ENCODE data around the gene OR7C1. TPM values are rescaled to one million over a fixed set of nuclear protein-coding genes. Genes with fewer than 3 reads are reported as not detected.
"Not testable (repeated sequence)": the region's sequence is repeated elsewhere in the genome, so short reads cannot be mapped to it uniquely, and the experiment has no call there.

OR7C1 gene
- total RNA-seq, 6 donors from 2014 or later = not detected

- Histone ChIP-seq H3K4me3 (no peak overlapping the region), H3K36me3 (peaks cover 0 to 6% (median 0%) of the 10 kb centered on the region in 4 donors), H3K4me1 (peaks cover 0 to 15% (median 3%) of the 10 kb centered on the region in 4 donors), H3K9me3 (no peaks in the 10 kb centered on the region), H3K27me3 (no peaks in the 10 kb centered on the region), H3K27ac (no peak overlapping the region)
- TF ChIP-seq POLR2AphosphoS5 (IDR thresholded peaks at IDR 0.05) = no peak
- TF ChIP-seq CTCF (IDR thresholded peaks at IDR 0.05) = no peak
- TF ChIP-seq POLR2A (IDR thresholded peaks at IDR 0.05) = no peak
- no peak for TF ChIP-seq EP300 (IDR thresholded peaks at IDR 0.05)
- WGBS, 2 donors = 89 to 95% methylated on average over 7 to 8 of the region's 10 CpGs
- DNase-seq = no peak
- no peak for ATAC-seq (ENCODE audit: low FRiP score in 2 of 2)
Measured at GRCh38 chr19:14774373-14774772, 60.6 kb downstream of the OR7C1 start.

GRCh38 chr19:14773722-14774121, 61.3 kb downstream of the OR7C1 start:
- ATAC-seq (ENCODE audit: low FRiP score in 2 of 2); H3K27ac ChIP-seq; H3K4me3 ChIP-seq; H3K27me3 ChIP-seq; H3K9me3 ChIP-seq; DNase-seq; H3K36me3 ChIP-seq: not testable (repeated sequence)
- H3K4me1 ChIP-seq = peaks cover 0 to 15% (median 3%) of the 10 kb centered on the region in 4 donors
- 72 to 89% methylated on average over 8 to 9 of the region's 9 CpGs for WGBS, 2 donors

- Histone ChIP-seq H3K36me3 (peaks cover 0 to 6% (median 0%) of the 10 kb centered on the region in 4 donors), H3K27me3 (no peaks in the 10 kb centered on the region), H3K9me3 (no peaks in the 10 kb centered on the region), H3K4me3 (no peak overlapping the region), H3K27ac (no peak overlapping the region), H3K4me1 (peaks cover 0 to 15% (median 3%) of the 10 kb centered on the region in 4 donors)
- WGBS, 2 donors = 91 to 92% methylated on average over 7 of the region's 7 CpGs
- DNase-seq = no peak
- TF ChIP-seq POLR2A (IDR thresholded peaks at IDR 0.05) (no peak), EP300 (IDR thresholded peaks at IDR 0.05) (no peak), POLR2AphosphoS5 (IDR thresholded peaks at IDR 0.05) (no peak), CTCF (IDR thresholded peaks at IDR 0.05) (no peak)
- ATAC-seq (ENCODE audit: low FRiP score in 2 of 2) = no peak
Measured at GRCh38 chr19:14772995-14773394, 62.0 kb downstream of the OR7C1 start.

GRCh38 chr19:14772467-14772866, 62.5 kb downstream of the OR7C1 start:
- TF ChIP-seq POLR2A (IDR thresholded peaks at IDR 0.05) = no peak
- TF ChIP-seq POLR2AphosphoS5 (IDR thresholded peaks at IDR 0.05) = no peak
- no peak for TF ChIP-seq CTCF (IDR thresholded peaks at IDR 0.05)
- TF ChIP-seq EP300 (IDR thresholded peaks at IDR 0.05) = no peak
- H3K4me3 ChIP-seq = no peak overlapping the region
- DNase-seq = no peak

GRCh38 chr19:14770944-14771839, 63.8 kb downstream of the OR7C1 start:
- H3K9me3 ChIP-seq = no peaks in the 10 kb centered on the region
- 74 to 82% methylated on average over 11 of the region's 11 CpGs for WGBS, 2 donors
- H3K4me3 ChIP-seq = no peak overlapping the region
- H3K27ac ChIP-seq = no peak overlapping the region
- no peak for ATAC-seq (ENCODE audit: low FRiP score in 2 of 2)
- peaks cover 0 to 6% (median 0%) of the 10 kb centered on the region in 4 donors for H3K4me1 ChIP-seq
- no peaks in the 10 kb centered on the region for H3K27me3 ChIP-seq
- H3K36me3 ChIP-seq = peaks cover 0 to 6% (median 0%) of the 10 kb centered on the region in 4 donors
- DNase-seq = no peak
- TF ChIP-seq CTCF (IDR thresholded peaks at IDR 0.05) = no peak
- TF ChIP-seq POLR2AphosphoS5 (IDR thresholded peaks at IDR 0.05) = no peak
- TF ChIP-seq EP300 (IDR thresholded peaks at IDR 0.05) = no peak
- no peak for TF ChIP-seq POLR2A (IDR thresholded peaks at IDR 0.05)

More at GRCh38 chr19:14772467-14772866, 62.5 kb downstream of the OR7C1 start:
- peaks cover 0 to 15% (median 3%) of the 10 kb centered on the region in 4 donors for H3K4me1 ChIP-seq
- 83 to 88% methylated on average over 7 to 8 of the region's 8 CpGs for WGBS, 2 donors
- no peaks in the 10 kb centered on the region for H3K9me3 ChIP-seq
- ATAC-seq (ENCODE audit: low FRiP score in 2 of 2) = no peak
- no peaks in the 10 kb centered on the region for H3K27me3 ChIP-seq
- peaks cover 0 to 6% (median 0%) of the 10 kb centered on the region in 4 donors for H3K36me3 ChIP-seq
- no peak overlapping the region for H3K27ac ChIP-seq

All from upper lobe of left lung (tissue), 6 donors.